K562 (cell line): ENCODE results near the gene HOXD13. TPM values are rescaled to one million over a fixed set of nuclear protein-coding genes. Genes with fewer than 3 reads are reported as not detected.

Experiments used
- ARHGAP35 ChIP-seq: fragments of 450-650 bp; IDR thresholded peaks from 2 replicates; pipeline ENCODE4 v1.6.1; 2018; ENCODE audit not compliant: partially characterized antibody
- BDP1 ChIP-seq: IDR thresholded peaks from 3 replicates; pipeline ENCODE4 v1.6.1; 2011; ENCODE audit not compliant: insufficient read length, insufficient read depth
- CBFA2T2 ChIP-seq: fragments of 450-650 bp; conservative IDR thresholded peaks from 2 replicates; pipeline ENCODE4 v1.6.1; 2017; ENCODE audit warnings: mild to moderate bottlenecking
- CCNT2 ChIP-seq: IDR thresholded peaks from 2 replicates; pipeline ENCODE4 v1.6.1; 2011; ENCODE audit warnings: borderline replicate concordance, low read depth, mild to moderate bottlenecking, moderate library complexity, mixed read lengths, low read length; ENCODE audit not compliant: insufficient read length; ENCODE audit errors: extremely low read depth
- DLX4 ChIP-seq: fragments of 250-450 bp; sonication (Bioruptor Pico); IDR thresholded peaks from 2 replicates; pipeline ENCODE4 v1.6.1; 2021; ENCODE audit warnings: mild to moderate bottlenecking
- E2F1 ChIP-seq: sonication (generic); formaldehyde crosslinking; IDR thresholded peaks from 2 replicates; pipeline ENCODE4 v1.8.1; 2023; ENCODE audit warnings: mild to moderate bottlenecking, missing genetic modification reagents, moderate library complexity
- ESRRA ChIP-seq: fragments of 450-650 bp; IDR thresholded peaks from 2 replicates; pipeline ENCODE4 v1.6.1; 2014; ENCODE audit warnings: low read depth, mild to moderate bottlenecking, moderate library complexity, borderline replicate concordance
- ESRRB ChIP-seq: fragments of 250-450 bp; sonication (Bioruptor Pico); IDR thresholded peaks from 2 replicates; pipeline ENCODE4 v1.5.0; 2020; ENCODE audit warnings: mild to moderate bottlenecking, moderate library complexity, borderline replicate concordance
- GABPA ChIP-seq: fragments of 200-800 bp; sonication (Bioruptor generic); conservative IDR thresholded peaks from 2 replicates; pipeline ENCODE4 v1.6.1; 2016; ENCODE audit warnings: low read depth, missing genetic modification characterization, missing compliant biosample characterization
- HNRNPUL1 ChIP-seq: fragments of 200-400 bp; formaldehyde crosslinking; IDR thresholded peaks from 2 replicates; pipeline ENCODE4 v1.6.1; 2017; ENCODE audit warnings: low read length
- ID3 ChIP-seq, 2 experiments: fragments of 250-450 bp in 1 of 2; fragments of 450-650 bp in 1 of 2; sonication (Bioruptor Pico) in 1 of 2; IDR thresholded peaks; 2 replicates each; pipeline versions ENCODE4 v1.6.1 to v1.8.0; 2016 to 2021; ENCODE audit warnings: mild to moderate bottlenecking in 2 of 2, moderate library complexity in 2 of 2, missing compliant biosample characterization in 1 of 2, missing genetic modification characterization in 1 of 2
- IFI16 ChIP-seq: fragments of 250-450 bp; sonication (Bioruptor Pico); IDR thresholded peaks from 2 replicates; pipeline ENCODE4 v2.1.2; 2022; ENCODE audit warnings: mild to moderate bottlenecking, inconsistent platforms
- ILF3 ChIP-seq: fragments of 450-650 bp; IDR thresholded peaks from 2 replicates; pipeline ENCODE4 v1.6.1; 2018; ENCODE audit warnings: antibody characterized with exemption, mild to moderate bottlenecking, moderate library complexity, borderline replicate concordance
- LCOR ChIP-seq: sonication (generic); formaldehyde crosslinking; IDR thresholded peaks from 2 replicates; pipeline ENCODE4 v1.8.0; 2022; ENCODE audit warnings: mild to moderate bottlenecking, missing genetic modification reagents
- NCOA2 ChIP-seq, 2 experiments: fragments of 450-650 bp; IDR thresholded peaks; 2 replicates each; pipeline ENCODE4 v1.6.1; 2018; ENCODE audit warnings: mild to moderate bottlenecking in 2 of 2, moderate library complexity in 1 of 2; ENCODE audit not compliant: partially characterized antibody in 2 of 2
- NR2C2 ChIP-seq, 2 experiments: fragments of 200-800 bp in 1 of 2; sonication (Bioruptor generic) in 1 of 2; sonication (generic) in 1 of 2; formaldehyde crosslinking in 1 of 2; IDR thresholded peaks; 2 replicates each; pipeline versions ENCODE4 v1.6.1 to v1.8.0; 2016 to 2022; ENCODE audit warnings: mild to moderate bottlenecking in 1 of 2, missing compliant biosample characterization in 1 of 2, missing genetic modification characterization in 1 of 2, missing genetic modification reagents in 1 of 2
- PHTF2 ChIP-seq: fragments of 250-450 bp; sonication (Bioruptor Pico); IDR thresholded peaks from 2 replicates; pipeline ENCODE4 v1.5.0; 2021; ENCODE audit warnings: mild to moderate bottlenecking
- POLR2A ChIP-seq: fragments of 450-650 bp; conservative IDR thresholded peaks from 2 replicates; pipeline ENCODE4 v1.6.1; 2016
- PPARD ChIP-seq: fragments of 250-450 bp; sonication (Bioruptor Pico); IDR thresholded peaks from 2 replicates; pipeline ENCODE4 v1.8.0; 2022; ENCODE audit warnings: inconsistent platforms, mild to moderate bottlenecking, moderate library complexity
- RBFOX2 ChIP-seq: fragments of 200-400 bp; formaldehyde crosslinking; IDR thresholded peaks from 2 replicates; pipeline ENCODE4 v1.6.1; 2017; ENCODE audit warnings: low read depth, mild to moderate bottlenecking, low read length, moderate library complexity
- SOX6 ChIP-seq: fragments of 450-650 bp; IDR thresholded peaks from 2 replicates; pipeline ENCODE4 v1.6.1; 2014; ENCODE audit warnings: mild to moderate bottlenecking
- U2AF1 ChIP-seq: fragments of 200-400 bp; formaldehyde crosslinking; optimal IDR thresholded peaks from 2 replicates; pipeline ENCODE3; 2017; ENCODE audit warnings: mild to moderate bottlenecking, low read depth, low read length, moderate library complexity
- ZBED1 ChIP-seq: IDR thresholded peaks from 2 replicates; pipeline ENCODE4 v1.6.1; 2014
- ZNF274 ChIP-seq: IDR thresholded peaks from 2 replicates; pipeline ENCODE4 v1.6.1; 2011; ENCODE audit warnings: low read depth, mild to moderate bottlenecking, low read length, moderate library complexity, borderline replicate concordance
- ZNF561 ChIP-seq: fragments of 450-650 bp; formaldehyde crosslinking; conservative IDR thresholded peaks from 2 replicates; pipeline ENCODE4 v1.4.0; 2020; ENCODE audit warnings: mild to moderate bottlenecking, moderate library complexity
- ZNF586 ChIP-seq: fragments of 450-650 bp; formaldehyde crosslinking; conservative IDR thresholded peaks from 2 replicates; pipeline ENCODE4 v1.4.0; 2020; ENCODE audit warnings: mild to moderate bottlenecking, moderate library complexity
- polyA plus RNA-seq, 8 experiments: library from polyadenylated mRNA; depleted of rRNA in 4 of 8; stranded (reverse) in 5 of 8; unstranded in 3 of 8; fragments of >200 nt; fragmentation: Nextera tagmentation in 2 of 8; fragmentation: Illumina TruSeq in 1 of 8; extraction: Ambion mirVana in 2 of 8; extraction: Trizol in 1 of 8; gene quantifications; 2 replicates each; pipeline versions ENCODE4 v1.2.1 to v1.2.3, GENCODE V29; 2011 to 2014; ENCODE audit warnings: inconsistent platforms in 1 of 8, missing spikeins in 1 of 8
- total RNA-seq, 7 experiments: library from RNA; depleted of rRNA in 6 of 7; stranded (reverse); fragments of >200 nt in 6 of 7; fragmentation: Illumina TruSeq in 2 of 7; extraction: Trizol in 2 of 7; gene quantifications; 2 replicates each; pipeline versions ENCODE4 v1.2.1 to v1.2.3, GENCODE V29; 2011 to 2021; ENCODE audit warnings: low replicate concordance in 1 of 7
- TF ChIP-seq, protein P1 (sequence below): fragments of 450-650 bp; IDR thresholded peaks from 2 replicates; pipeline ENCODE4 v1.6.1; 2016; ENCODE audit warnings: missing biosample characterization, missing genetic modification characterization

The HOXD13 gene
- total and polyA plus RNA-seq, 9 of the 15 experiments (the other 6 are each of a cell fraction or from before 2014, with no cell fraction given): 0.03 to 0.04 TPM; not detected in 7

DNA sequence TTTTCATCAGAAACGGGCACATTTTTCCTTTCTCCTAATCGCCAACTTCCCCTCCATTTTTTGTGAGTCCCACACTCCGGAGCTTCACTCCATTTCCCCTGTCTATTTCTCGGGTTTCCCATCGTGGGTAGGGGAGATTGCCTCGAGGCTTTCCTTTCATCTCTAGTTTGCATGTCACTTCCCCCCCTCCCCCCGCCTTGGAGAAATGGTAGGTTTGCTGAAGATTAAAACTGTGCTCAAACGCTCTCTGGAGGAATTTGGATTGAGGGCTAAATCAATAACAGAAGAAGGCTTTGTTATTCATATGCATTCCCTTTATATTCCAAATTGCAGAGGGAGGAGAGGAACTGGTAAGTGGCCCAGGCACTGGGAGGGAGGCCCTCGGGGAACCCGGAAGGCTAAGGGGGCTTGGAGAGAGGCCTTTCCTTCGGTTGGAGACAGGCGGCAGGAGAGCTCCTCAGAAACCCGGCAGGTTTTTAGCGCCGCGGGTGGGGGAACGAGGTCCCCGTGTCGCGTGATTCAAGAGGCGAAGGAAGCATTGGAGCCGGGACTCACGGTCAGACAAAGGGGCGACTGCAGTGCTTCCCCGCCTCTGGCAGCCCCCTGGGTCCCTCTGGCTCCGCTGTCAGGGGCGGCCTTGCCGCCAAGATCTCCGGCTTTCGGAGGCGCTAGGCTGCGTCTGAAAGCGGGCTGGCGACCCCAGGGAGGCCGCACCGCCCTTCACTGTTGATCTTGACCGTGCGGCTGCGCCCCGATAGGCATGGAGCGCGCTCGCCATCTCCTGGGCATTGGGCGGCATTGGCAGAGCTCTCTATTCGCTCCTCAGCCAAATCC, 4.7 kb downstream of the HOXD13 start (continued):
- TF ChIP-seq ESRRA (peak; percentile 47), IFI16 (CRISPR knock-in tag) (no peak), ILF3 (no peak), PHTF2 (CRISPR knock-in tag) (no peak), NCOA2 (IDR thresholded peaks at IDR 0.05; ENCODE audit: partially characterized antibody in 2 of 2) (no peak), U2AF1 (no peak), CCNT2 (no peak), ZNF586 (no peak), DLX4 (CRISPR knock-in tag) (no peak), LCOR (CRISPR knock-in tag) (peak; percentile 53; the same call in 1 of the 2 replicates), RBFOX2 (peak; percentile 48), ID3 (CRISPR knock-in tag; IDR thresholded peaks at IDR 0.05) (no peak), ID3 (tag; IDR thresholded peaks at IDR 0.05) (no peak), E2F1 (no peak), ZNF274 (no peak), NR2C2 (CRISPR knock-in tag; IDR thresholded peaks at IDR 0.05) (no peak), NR2C2 (tag; IDR thresholded peaks at IDR 0.05) (no peak), ARHGAP35 (no peak), CBFA2T2 (no peak), PPARD (CRISPR knock-in tag) (no peak), HNRNPUL1 (no peak), ZNF561 (no peak), BDP1 (no peak), SOX6 (no peak), GABPA (no peak), POLR2A (no peak), ESRRB (CRISPR knock-in tag) (no peak), ZBED1 (no peak)
- TF ChIP-seq, protein P1, sequence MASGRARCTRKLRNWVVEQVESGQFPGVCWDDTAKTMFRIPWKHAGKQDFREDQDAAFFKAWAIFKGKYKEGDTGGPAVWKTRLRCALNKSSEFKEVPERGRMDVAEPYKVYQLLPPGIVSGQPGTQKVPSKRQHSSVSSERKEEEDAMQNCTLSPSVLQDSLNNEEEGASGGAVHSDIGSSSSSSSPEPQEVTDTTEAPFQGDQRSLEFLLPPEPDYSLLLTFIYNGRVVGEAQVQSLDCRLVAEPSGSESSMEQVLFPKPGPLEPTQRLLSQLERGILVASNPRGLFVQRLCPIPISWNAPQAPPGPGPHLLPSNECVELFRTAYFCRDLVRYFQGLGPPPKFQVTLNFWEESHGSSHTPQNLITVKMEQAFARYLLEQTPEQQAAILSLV (tag): no peak
